Upper lobe of left lung (tissue), 4 donors: ENCODE results near the gene AGRN.

Experiments used
- CTCF ChIP-seq, 6 experiments: fragments of 450-650 bp in 4 of 6; fragments of 200-600 bp in 2 of 6; sonication (generic) in 2 of 6; IDR thresholded peaks; one replicate each; pipeline ENCODE4 v1.5.1; 2016 to 2019; ENCODE audit warnings: antibody characterized with exemption in 6 of 6
- EP300 ChIP-seq, 4 donors: sonication (generic); formaldehyde crosslinking; IDR thresholded peaks; one replicate each; pipeline ENCODE4 v1.5.1; 2017; ENCODE audit warnings: antibody characterized with exemption in 4 of 4, control low read depth in 2 of 4
- POLR2A ChIP-seq, 4 donors: fragments of 450-650 bp; IDR thresholded peaks; one replicate each; pipeline ENCODE4 v1.5.1; 2016 to 2017; ENCODE audit warnings: antibody characterized with exemption in 4 of 4, mild to moderate bottlenecking in 2 of 4
- POLR2AphosphoS5 ChIP-seq, 2 donors: sonication (generic); formaldehyde crosslinking; IDR thresholded peaks; one replicate each; pipeline ENCODE4 v1.5.1; 2017; ENCODE audit warnings: antibody characterized with exemption in 2 of 2

- no peak for TF ChIP-seq POLR2AphosphoS5 (IDR thresholded peaks at IDR 0.05)
- TF ChIP-seq CTCF (IDR thresholded peaks at IDR 0.05) = peak in 2 of 6 experiments; percentile 37 to 47
- no peak for TF ChIP-seq EP300 (IDR thresholded peaks at IDR 0.05)
- no peak for TF ChIP-seq POLR2A (IDR thresholded peaks at IDR 0.05)
These were observed 4.9 kb upstream of the AGRN start for GRCh38 chr1:1014799-1015681.
